GM21529 (cell line): ENCODE results near the gene SHFL.

Experiments used
- ATAC-seq: cut with Tn5 transposase; IDR thresholded peaks from one replicate; pipeline ENCODE4 v1.9.1; 2021; ENCODE audit not compliant: unreplicated experiment

SHFL gene

DNA sequence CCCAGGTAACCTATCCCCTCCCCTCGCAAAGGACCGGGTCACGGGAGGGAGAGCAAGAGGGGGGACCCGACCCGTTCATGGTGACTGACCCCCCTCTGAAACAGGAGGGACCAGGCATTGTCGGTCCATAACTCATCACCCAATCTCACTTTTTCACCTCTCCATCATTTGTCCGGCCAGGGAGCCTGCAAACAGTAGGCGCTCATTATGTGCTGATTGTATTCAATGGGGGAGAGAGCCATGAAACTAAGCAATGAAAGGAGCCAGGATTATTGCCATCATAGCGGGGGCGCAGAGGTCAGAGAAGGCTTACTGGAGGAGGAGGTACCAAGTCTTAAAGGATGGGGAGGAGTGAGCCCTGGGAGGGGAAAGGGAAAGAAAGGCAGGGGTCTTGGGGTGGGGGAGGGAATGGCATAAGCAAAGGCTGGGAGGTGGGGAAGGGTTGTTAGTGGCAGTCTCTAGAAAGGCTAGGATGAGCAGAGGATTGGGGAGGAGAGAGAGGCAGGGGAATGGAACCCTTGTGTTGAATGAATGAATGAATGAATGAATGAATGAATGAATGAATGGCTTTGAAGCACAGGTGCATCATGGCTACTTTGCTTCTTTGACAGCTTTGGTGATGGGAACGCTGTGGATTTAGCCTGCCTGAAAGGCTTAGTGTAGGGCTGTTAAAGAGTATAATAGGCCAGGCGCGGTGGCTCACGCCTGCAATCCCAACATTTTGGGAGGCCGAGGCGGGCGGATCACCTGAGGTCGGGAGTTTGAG, 1.4 kb downstream of the SHFL start:
- ATAC-seq, result no peak

DNA sequence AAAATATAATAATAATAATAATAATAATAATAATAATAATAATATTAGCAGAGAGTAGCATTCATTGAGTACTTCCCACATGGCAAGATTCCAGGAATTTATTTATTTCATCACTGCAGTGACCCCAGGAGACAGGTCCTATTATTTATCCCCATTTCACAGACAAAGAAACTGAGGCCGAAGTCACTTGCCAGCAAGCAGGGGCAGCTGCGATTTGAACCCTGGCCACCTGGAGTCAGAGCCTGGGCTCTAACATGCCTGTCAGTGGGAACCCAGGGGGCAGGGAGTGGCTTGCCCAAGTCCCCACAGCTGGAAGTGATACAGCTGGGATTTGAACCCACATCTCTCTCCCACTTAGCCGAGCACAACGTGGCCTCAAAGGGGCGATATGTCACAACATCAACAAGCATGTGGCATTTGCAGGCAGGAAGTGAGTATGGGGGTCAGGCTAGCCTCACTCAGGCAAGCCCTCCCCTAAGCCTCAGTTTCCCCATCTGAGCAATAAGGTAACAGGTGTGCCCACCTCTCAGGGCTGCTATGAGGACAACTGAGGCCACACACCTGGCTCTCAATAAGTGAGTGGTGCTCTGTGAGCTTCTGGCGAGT, 2.9 kb downstream of the SHFL start:
- ATAC-seq, result no peak

DNA sequence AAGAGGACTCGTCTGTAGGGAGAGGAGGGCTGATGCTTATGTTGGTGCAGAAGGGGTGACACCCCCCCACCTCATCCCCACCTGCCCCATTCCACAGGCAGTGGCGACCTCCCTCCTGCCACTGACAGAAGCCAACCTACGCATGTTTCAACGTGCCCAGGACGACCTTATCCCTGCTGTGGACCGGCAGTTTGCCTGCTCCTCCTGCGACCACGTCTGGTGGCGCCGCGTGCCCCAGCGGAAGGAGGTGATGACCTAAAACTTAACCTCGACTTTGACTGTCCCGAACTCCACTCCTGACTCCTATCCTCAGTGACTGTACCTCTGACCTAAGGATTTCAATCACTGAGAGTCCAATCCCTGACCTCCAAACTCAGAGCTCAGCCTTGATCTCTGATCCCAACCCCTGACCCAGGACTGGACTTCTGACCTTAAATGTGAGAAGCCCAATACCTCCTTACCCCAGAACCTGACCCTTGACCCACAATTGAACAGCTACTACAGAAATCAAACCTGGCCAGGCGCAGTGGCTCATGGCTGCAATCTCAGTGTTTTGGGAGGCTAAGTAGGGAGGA, 3.8 kb downstream of the SHFL start:
- ATAC-seq, result no peak

DNA sequence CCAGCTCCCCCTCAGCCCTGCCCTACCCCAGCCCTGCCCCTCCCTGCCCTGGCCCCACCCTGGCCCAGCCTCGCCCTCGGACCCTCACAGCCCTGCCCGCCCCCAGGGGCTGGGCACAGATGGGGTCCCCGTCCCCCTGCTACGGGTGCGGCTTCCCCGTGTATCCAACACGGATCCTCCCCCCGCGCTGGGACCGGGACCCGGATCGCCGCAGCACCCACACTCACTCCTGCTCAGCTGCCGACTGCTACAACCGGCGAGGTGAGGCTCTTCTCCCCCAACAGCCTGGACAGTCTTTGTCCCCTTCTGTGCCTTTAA, 5.2 kb downstream of the SHFL start:
- no peak for ATAC-seq

- no peak for ATAC-seq
These were observed 6.0 kb downstream of the SHFL start for GRCh38 chr19:10091895-10092641.

DNA sequence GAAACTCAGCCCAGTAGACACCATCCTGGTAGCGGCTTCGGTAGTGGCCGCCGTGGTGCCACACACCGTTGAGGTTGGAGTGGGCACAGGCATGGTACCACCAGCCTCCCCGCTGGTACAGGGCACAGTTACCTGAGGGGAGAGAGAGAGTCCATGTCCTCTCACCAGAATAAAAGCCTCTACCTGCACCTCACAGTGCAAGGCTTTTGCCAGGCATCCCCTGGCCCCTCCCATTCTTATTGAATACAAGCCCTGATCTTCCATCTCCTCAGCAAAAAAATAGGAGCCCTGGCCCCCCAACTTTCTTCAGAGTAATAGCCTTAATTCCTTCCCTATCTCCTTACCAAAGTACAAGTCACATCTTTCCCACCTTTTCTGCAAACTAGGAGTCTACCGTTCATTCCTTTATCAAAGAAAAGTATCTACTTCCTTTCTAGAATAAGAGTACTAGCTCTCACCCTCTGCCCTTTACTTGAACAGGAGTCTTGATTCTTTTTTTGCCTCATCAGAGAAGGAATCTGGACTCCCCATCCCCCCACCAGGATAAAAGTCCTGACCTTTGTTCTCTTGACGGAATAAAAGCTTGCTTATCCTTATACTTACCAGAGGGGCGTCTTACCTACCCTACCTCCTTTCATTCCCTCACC, 6.7 kb downstream of the SHFL start:
- no peak for ATAC-seq

- ATAC-seq, result no peak
These were observed 7.4 kb downstream of the SHFL start for GRCh38 chr19:10093295-10094186.

DNA sequence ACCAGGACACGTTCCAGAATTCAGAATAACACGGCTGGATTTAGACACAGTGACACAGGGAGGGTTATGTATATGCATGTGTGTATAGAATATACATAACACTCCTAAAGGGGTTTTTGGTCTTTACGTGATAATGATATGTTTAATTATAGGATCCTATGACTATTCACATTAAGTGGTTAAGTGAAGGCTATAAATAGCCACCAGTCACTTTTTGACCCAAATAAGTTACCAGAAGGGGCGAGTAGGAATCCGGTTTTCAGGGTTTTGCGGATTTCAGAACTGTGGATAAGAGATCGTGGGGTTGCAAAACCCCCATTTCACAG, 9.5 kb downstream of the SHFL start:
- no peak for ATAC-seq

- ATAC-seq, result peak; percentile 72
These were observed 10.0 kb downstream of the SHFL start for GRCh38 chr19:10095948-10096614.

GRCh38 chr19:10096615-10096963, 10.5 kb downstream of the SHFL start:
- ATAC-seq, result no peak

- ATAC-seq, result no peak
These were observed 14.2 kb downstream of the SHFL start for GRCh38 chr19:10100163-10100785.

GRCh38 chr19:10102787-10103236, 16.7 kb downstream of the SHFL start:
- no peak for ATAC-seq

DNA sequence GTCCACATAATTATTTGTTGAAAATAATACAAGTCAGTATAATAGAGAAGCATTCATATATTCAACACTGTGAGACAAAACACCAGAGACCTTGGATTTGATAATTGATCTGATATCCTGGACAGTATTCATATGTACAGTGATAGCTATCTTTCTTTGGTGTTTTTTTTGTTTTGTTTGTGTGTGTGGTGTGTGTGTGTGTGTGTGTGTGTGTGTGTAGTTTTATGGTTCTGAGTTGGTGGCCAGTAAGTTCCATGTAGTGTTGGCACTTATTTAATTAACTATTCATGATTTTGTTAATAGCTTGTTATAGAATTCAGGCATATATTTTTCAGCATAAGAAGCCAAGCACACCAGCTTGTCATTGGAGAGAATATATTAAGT, 18.0 kb downstream of the SHFL start:
- no peak for ATAC-seq

- ATAC-seq, result peak; percentile 44
These were observed 18.8 kb downstream of the SHFL start for GRCh38 chr19:10104665-10105508.

- ATAC-seq, result no peak
These were observed 19.5 kb downstream of the SHFL start for GRCh38 chr19:10105509-10106099.

DNA sequence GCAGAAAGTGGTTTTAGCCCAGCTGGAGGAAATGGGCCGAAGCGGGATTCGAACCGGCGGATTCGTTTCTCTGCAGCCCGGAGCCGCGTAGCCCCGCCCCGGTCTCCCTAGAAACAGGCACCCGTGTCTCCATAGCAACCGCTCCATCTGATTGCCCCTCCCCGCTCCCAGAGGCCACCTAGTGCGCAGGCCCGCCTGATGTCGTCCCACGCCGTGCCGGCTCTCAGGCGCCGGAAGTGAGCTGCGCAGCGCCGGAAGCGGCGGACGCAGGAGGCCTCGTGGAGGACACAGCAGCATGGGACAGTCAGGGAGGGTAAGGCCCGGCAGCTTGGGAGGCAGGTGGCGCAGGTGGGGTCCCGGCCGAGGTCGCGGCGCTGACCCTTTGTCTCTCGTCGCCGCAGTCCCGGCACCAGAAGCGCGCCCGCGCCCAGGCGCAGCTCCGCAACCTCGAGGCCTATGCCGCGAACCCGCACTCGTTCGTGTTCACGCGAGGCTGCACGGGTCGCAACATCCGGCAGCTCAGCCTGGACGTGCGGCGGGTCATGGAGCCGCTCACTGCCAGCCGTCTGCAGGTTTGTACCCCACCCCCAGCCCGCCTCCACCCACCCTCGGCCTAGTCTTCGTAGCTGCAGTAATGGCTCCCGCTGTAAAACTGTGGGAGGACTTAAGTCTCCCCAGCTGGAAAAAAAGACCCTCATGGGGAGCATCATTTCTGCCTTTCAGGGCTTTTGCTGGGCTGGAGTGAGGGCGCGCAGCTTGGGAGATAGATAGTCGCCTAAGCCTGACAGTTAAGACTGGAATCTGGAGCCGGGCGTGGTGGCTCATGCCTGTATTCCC, 20.2 kb downstream of the SHFL start, which contains the start of gene PPAN:
Gene PPAN (plus strand): TSS at position 263 of the 837 bp plus-strand sequence. CDS start 33 bp downstream, at position 296.
- ATAC-seq, result peak; percentile 50

GRCh38 chr19:10107254-10107653, 21.1 kb downstream of the SHFL start:
- ATAC-seq, result no peak
